OCI-LY3 (cell line): ENCODE measurements around the gene IQCN.

Experiments used
- CTCF ChIP-seq: fragments of 200-600, 300-600 bp; sonication (generic); IDR thresholded peaks from 2 replicates; pipeline ENCODE4 v1.5.1; 2014; ENCODE audit warnings: antibody characterized with exemption, low read length, low read depth
- EZH2phosphoT487 ChIP-seq: fragments of 200-600 bp; shearing (Covaris generic); IDR thresholded peaks from 2 replicates; pipeline ENCODE4 v1.6.1; 2018; ENCODE audit warnings: antibody characterized with exemption, mixed run types, low read depth

- TF ChIP-seq CTCF: no peak
- TF ChIP-seq EZH2phosphoT487: no peak
These were observed 42.5 kb downstream of the IQCN start for GRCh38 chr19:18231775-18232174.
